CD4-positive, CD25-positive, alpha-beta regulatory T cell (primary cell): ENCODE results near the gene CDCA7. TPM values are rescaled to one million over a fixed set of nuclear protein-coding genes. Genes with fewer than 3 reads are reported as not detected.

ENCODE experiments used
- ATAC-seq, 2 donors: fragments of 150-1000 bp; cut with Tn5 transposase; one replicate each; pipeline ENCODE4 v1.10.0; 2021; ENCODE audit warnings: low read depth in 2 of 2, moderate number of reproducible peaks in 2 of 2, moderate library complexity in 1 of 2
- DNase-seq, 3 donors: peaks; one replicate each; pipeline versions ENCODE4 v3.0.0 to v3.0.0-alpha.2; 2012 to 2022; ENCODE audit warnings: mixed read lengths in 1 of 3
- H3K27ac ChIP-seq: one replicate; pipeline ENCODE4 v1.7.0; 2013; ENCODE audit warnings: mild to moderate bottlenecking, low read length; ENCODE audit not compliant: insufficient read depth, poor library complexity, severe bottlenecking
- H3K27me3 ChIP-seq: one replicate; pipeline ENCODE4 v1.7.0; 2013; ENCODE audit warnings: low read length; ENCODE audit not compliant: control insufficient read depth, insufficient read depth
- H3K36me3 ChIP-seq: one replicate; pipeline ENCODE4 v1.7.0; 2013; ENCODE audit warnings: mild to moderate bottlenecking, low read length, moderate library complexity; ENCODE audit not compliant: control insufficient read depth, insufficient read depth
- H3K4me1 ChIP-seq: 2 replicates; pipeline ENCODE4 v1.7.0; 2013; ENCODE audit warnings: mild to moderate bottlenecking, low read length; ENCODE audit not compliant: insufficient read depth, control insufficient read depth, poor library complexity, severe bottlenecking
- H3K4me3 ChIP-seq: one replicate; pipeline ENCODE4 v1.7.0; 2013; ENCODE audit warnings: low read depth, mild to moderate bottlenecking, low read length, moderate library complexity
- H3K9me3 ChIP-seq, 2 experiments: 1 replicate in 1 of 2; 2 replicates in 1 of 2; pipeline ENCODE4 v1.7.0; 2013; ENCODE audit warnings: low read length in 2 of 2, mild to moderate bottlenecking in 1 of 2, moderate library complexity in 1 of 2; ENCODE audit not compliant: control insufficient read depth in 2 of 2
- H3K27ac Mint-ChIP-seq, 3 donors: one replicate each; pipeline ENCODE4 v1.8.0; 2020 to 2022; ENCODE audit warnings: mild to moderate bottlenecking in 3 of 3, mixed read lengths in 3 of 3, moderate library complexity in 2 of 3
- H3K27me3 Mint-ChIP-seq: one replicate; pipeline ENCODE4 v1.8.0; 2022; ENCODE audit warnings: mild to moderate bottlenecking, mixed read lengths
- H3K36me3 Mint-ChIP-seq: one replicate; pipeline ENCODE4 v1.8.0; 2020; ENCODE audit warnings: mixed read lengths
- H3K4me1 Mint-ChIP-seq, 4 donors: one replicate each; pipeline ENCODE4 v1.8.0; 2020 to 2022; ENCODE audit warnings: mixed read lengths in 4 of 4, mild to moderate bottlenecking in 1 of 4
- H3K4me3 Mint-ChIP-seq, 4 donors: one replicate each; pipeline ENCODE4 v1.8.0; 2020 to 2022; ENCODE audit warnings: mild to moderate bottlenecking in 4 of 4, mixed read lengths in 4 of 4, moderate library complexity in 3 of 4
- H3K9me3 Mint-ChIP-seq, 7 donors: one replicate each; pipeline ENCODE4 v1.8.0; 2020 to 2022; ENCODE audit warnings: mixed read lengths in 7 of 7, mild to moderate bottlenecking in 3 of 7, moderate library complexity in 2 of 7
- polyA plus RNA-seq, 4 donors: library from polyadenylated mRNA; unstranded; fragments of 300-500 nt; fragmentation: Illumina TruSeq; gene quantifications; one replicate each; pipeline ENCODE4 v1.2.3, GENCODE V29; 2021
- total RNA-seq: library from RNA; stranded (reverse); gene quantifications from one replicate; pipeline ENCODE4 v1.2.3, GENCODE V29; 2022

CDCA7 gene
- total and polyA plus RNA-seq, 5 donors from 2014 or later = 7.2 to 20.0 (median 12.9) TPM

- Mint-ChIP-seq H3K9me3 (peaks cover 0 to 3% (median 0%) of the 10 kb centered on the region in 7 donors), H3K27me3 (peaks cover 66% of the 10 kb centered on the region), H3K27ac (no peak overlapping the region), H3K36me3 (no peaks in the 10 kb centered on the region), H3K4me3 (no peak overlapping the region), H3K4me1 (peaks cover 0 to 4% (median under 1%) of the 10 kb centered on the region in 4 donors)
- no peak for ATAC-seq
- Histone ChIP-seq H3K9me3 (no peaks in the 10 kb centered on the region), H3K36me3 (no peaks in the 10 kb centered on the region), H3K27me3 (peaks cover 36% of the 10 kb centered on the region), H3K4me1 (peaks cover 6% of the 10 kb centered on the region), H3K4me3 (no peak overlapping the region), H3K27ac (no peak overlapping the region)
- DNase-seq = no peak
Observed at GRCh38 chr2:173404841-173405750, 50.4 kb downstream of the CDCA7 start.

GRCh38 chr2:173407176-173407575, 52.5 kb downstream of the CDCA7 start:
- Mint-ChIP-seq H3K27ac (no peak overlapping the region), H3K4me3 (no peak overlapping the region), H3K27me3 (peaks cover 53% of the 10 kb centered on the region), H3K36me3 (no peaks in the 10 kb centered on the region), H3K9me3 (no peaks in the 10 kb centered on the region), H3K4me1 (peaks cover 0 to 4% (median under 1%) of the 10 kb centered on the region in 4 donors)
- Histone ChIP-seq H3K36me3 (no peaks in the 10 kb centered on the region), H3K27ac (no peak overlapping the region), H3K27me3 (peaks cover 18% of the 10 kb centered on the region), H3K4me3 (no peak overlapping the region), H3K4me1 (peaks cover 5% of the 10 kb centered on the region), H3K9me3 (no peaks in the 10 kb centered on the region)
- DNase-seq (no peak), ATAC-seq (no peak)

- Histone ChIP-seq H3K4me1 (peaks cover under 1% of the 10 kb centered on the region), H3K9me3 (no peaks in the 10 kb centered on the region), H3K27ac (no peak overlapping the region), H3K4me3 (no peak overlapping the region), H3K27me3 (peaks cover 13% of the 10 kb centered on the region), H3K36me3 (no peaks in the 10 kb centered on the region)
- H3K36me3 Mint-ChIP-seq = no peaks in the 10 kb centered on the region
- DNase-seq = no peak
- no peak for ATAC-seq
- no peak overlapping the region for H3K27ac Mint-ChIP-seq
- H3K4me3 Mint-ChIP-seq = no peak overlapping the region
- peaks cover 54% of the 10 kb centered on the region for H3K27me3 Mint-ChIP-seq
- no peaks in the 10 kb centered on the region for H3K9me3 Mint-ChIP-seq
- H3K4me1 Mint-ChIP-seq = no peaks in the 10 kb centered on the region
Observed at GRCh38 chr2:173407646-173408045, 53.0 kb downstream of the CDCA7 start.

GRCh38 chr2:173410579-173410978, 55.9 kb downstream of the CDCA7 start:
- Mint-ChIP-seq H3K27me3 (peaks cover 39% of the 10 kb centered on the region), H3K36me3 (no peaks in the 10 kb centered on the region), H3K4me3 (no peak overlapping the region), H3K27ac (no peak overlapping the region), H3K4me1 (no peaks in the 10 kb centered on the region), H3K9me3 (no peaks in the 10 kb centered on the region)
- Histone ChIP-seq H3K36me3 (no peaks in the 10 kb centered on the region), H3K4me1 (no peaks in the 10 kb centered on the region), H3K4me3 (no peak overlapping the region), H3K27ac (no peak overlapping the region), H3K27me3 (peaks cover 11% of the 10 kb centered on the region), H3K9me3 (no peaks in the 10 kb centered on the region)
- DNase-seq = no peak
- ATAC-seq = no peak

GRCh38 chr2:173412628-173413027, 58.0 kb downstream of the CDCA7 start:
- DNase-seq (no peak), ATAC-seq (no peak)
- Histone ChIP-seq H3K27me3 (peaks cover 12% of the 10 kb centered on the region), H3K27ac (no peak overlapping the region), H3K4me3 (no peak overlapping the region), H3K36me3 (no peaks in the 10 kb centered on the region), H3K9me3 (no peaks in the 10 kb centered on the region), H3K4me1 (no peaks in the 10 kb centered on the region)
- H3K4me1 Mint-ChIP-seq = no peaks in the 10 kb centered on the region
- H3K4me3 Mint-ChIP-seq = no peak overlapping the region
- no peaks in the 10 kb centered on the region for H3K36me3 Mint-ChIP-seq
- no peak overlapping the region for H3K27ac Mint-ChIP-seq
- peaks cover 32% of the 10 kb centered on the region for H3K27me3 Mint-ChIP-seq
- no peaks in the 10 kb centered on the region for H3K9me3 Mint-ChIP-seq

- no peaks in the 10 kb centered on the region for H3K36me3 ChIP-seq
- H3K27me3 ChIP-seq = peaks cover 13% of the 10 kb centered on the region
- ATAC-seq = no peak
- no peak overlapping the region for H3K27ac ChIP-seq
- no peak overlapping the region for H3K27ac Mint-ChIP-seq
- H3K36me3 Mint-ChIP-seq = no peaks in the 10 kb centered on the region
- H3K4me1 Mint-ChIP-seq = no peaks in the 10 kb centered on the region
- H3K4me1 ChIP-seq = no peaks in the 10 kb centered on the region
- no peak overlapping the region for H3K4me3 ChIP-seq
- no peaks in the 10 kb centered on the region for H3K9me3 ChIP-seq
- H3K4me3 Mint-ChIP-seq = no peak overlapping the region
- no peaks in the 10 kb centered on the region for H3K9me3 Mint-ChIP-seq
- DNase-seq = no peak
- H3K27me3 Mint-ChIP-seq = peaks cover 22% of the 10 kb centered on the region
Observed at GRCh38 chr2:173414823-173415322, 60.2 kb downstream of the CDCA7 start.

- no peaks in the 10 kb centered on the region for H3K4me1 ChIP-seq
- H3K36me3 Mint-ChIP-seq = no peaks in the 10 kb centered on the region
- H3K4me3 ChIP-seq = no peak overlapping the region
- no peaks in the 10 kb centered on the region for H3K4me1 Mint-ChIP-seq
- H3K27me3 ChIP-seq = peaks cover 13% of the 10 kb centered on the region
- no peaks in the 10 kb centered on the region for H3K9me3 Mint-ChIP-seq
- H3K4me3 Mint-ChIP-seq = no peak overlapping the region
- no peaks in the 10 kb centered on the region for H3K9me3 ChIP-seq
- no peak overlapping the region for H3K27ac ChIP-seq
- no peak for ATAC-seq
- H3K27me3 Mint-ChIP-seq = peaks cover 23% of the 10 kb centered on the region
- H3K36me3 ChIP-seq = no peaks in the 10 kb centered on the region
- H3K27ac Mint-ChIP-seq = no peak overlapping the region
- no peak for DNase-seq
Observed at GRCh38 chr2:173415431-173416381, 61.0 kb downstream of the CDCA7 start.
